ENCODE data around the gene PTPN18.
"Not testable (repeated sequence)": the region's sequence is repeated elsewhere in the genome, so short reads cannot be mapped to it uniquely, and the experiment has no call there.

Gene PTPN18

GRCh38 chr2:130382313-130382917 lies 26.6 kb downstream of the PTPN18 start:
- DNase-seq (ENCODE audit: low read depth), result no peak

DNA sequence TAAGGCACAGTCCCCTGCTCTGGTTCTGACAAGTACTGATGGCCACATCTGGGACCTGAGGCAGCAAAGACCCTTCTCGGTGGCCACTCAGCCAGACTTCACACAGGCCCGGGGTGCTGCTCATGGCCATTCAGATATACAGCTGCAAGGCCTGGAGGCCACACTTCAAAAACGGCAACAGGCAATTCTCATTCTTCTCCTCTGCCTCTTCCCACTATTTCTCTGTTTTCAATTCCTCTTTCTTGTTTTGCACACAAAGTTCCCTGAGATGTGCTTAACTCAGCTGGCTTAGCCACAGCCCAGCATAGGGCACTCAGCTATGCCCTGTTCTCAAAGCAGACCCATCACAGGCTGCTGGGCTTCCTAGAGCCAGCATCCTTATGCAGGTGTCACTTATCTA lies 29.9 kb downstream of the PTPN18 start:
- DNase-seq (ENCODE audit: low read depth), result no peak

- no peak for DNase-seq (ENCODE audit: low read depth)
These were observed 31.2 kb downstream of the PTPN18 start for GRCh38 chr2:130387071-130387400.

DNA sequence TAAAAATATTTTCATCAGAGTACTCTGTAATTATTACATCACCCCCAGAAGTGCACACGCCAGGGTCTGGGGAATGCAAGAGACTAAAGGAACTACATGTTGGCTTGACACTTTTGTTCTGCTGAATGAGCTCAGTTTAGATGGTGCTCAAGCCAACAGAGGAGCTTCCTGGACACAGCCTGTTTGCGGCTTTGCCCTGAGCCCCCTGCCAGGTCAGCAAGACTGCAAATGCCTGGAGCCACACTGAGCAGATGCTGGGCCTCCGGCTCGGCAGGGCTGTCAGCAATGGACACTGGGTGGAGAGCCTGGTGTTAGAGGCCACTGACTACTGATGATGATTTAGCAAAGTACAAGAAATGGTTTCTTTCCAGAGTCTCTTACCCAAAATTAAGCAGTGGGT lies 31.9 kb downstream of the PTPN18 start:
- DNase-seq (ENCODE audit: low read depth), result no peak

DNA sequence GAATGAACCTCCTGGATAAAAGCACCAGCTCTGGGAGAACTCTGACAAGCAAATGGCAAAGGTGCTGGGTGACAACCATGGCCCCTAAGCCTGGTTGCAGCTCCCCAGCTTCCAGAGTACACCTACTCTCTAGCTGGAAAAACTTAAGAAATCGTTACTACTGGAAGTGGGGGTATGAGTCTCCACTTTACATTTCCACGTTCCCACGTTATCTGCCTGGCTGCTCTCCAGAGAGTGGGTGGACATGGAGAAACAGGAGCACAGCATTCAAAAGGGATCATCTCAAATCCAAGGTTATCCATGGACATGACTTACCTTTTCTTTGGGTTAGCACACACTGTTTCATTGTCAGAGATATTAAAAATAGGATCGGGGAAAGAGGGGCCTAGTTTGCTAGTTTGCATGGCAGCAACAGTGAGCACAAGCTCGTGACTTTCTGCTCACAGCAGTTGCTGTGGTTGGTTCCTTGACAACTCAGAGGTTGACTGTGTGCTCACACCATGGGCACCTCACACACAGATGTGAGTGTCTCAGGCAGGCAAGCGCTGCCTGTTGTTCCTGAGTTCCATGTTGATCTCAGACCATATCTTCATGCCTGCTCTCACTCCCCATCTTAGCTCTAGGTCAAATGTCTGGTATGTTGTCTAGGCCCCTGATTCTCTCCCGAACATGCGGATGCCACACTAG lies 32.5 kb downstream of the PTPN18 start:
- no peak for DNase-seq (ENCODE audit: low read depth)

DNA sequence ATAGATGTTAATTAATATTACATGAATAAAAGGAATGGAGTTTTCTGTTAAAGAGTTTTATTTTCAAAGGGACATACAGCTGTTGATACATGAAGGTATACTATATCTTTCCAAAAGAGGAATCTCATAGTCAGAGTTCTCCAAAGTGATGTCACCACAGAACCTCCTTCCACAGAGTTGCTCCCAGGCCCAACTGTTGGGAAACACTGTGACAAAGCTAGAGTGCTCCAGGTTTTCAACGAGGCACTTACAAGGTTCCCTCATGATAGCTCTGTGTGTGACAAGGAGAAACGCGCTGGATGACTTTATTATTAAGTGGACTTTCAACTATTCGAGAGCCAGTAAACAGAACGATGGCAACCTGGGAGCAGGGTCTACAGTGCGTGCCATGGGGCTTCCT lies 33.5 kb downstream of the PTPN18 start:
- no peak for DNase-seq (ENCODE audit: low read depth)

GRCh38 chr2:130389783-130390182 lies 33.9 kb downstream of the PTPN18 start:
- DNase-seq (ENCODE audit: low read depth), result no peak

DNA sequence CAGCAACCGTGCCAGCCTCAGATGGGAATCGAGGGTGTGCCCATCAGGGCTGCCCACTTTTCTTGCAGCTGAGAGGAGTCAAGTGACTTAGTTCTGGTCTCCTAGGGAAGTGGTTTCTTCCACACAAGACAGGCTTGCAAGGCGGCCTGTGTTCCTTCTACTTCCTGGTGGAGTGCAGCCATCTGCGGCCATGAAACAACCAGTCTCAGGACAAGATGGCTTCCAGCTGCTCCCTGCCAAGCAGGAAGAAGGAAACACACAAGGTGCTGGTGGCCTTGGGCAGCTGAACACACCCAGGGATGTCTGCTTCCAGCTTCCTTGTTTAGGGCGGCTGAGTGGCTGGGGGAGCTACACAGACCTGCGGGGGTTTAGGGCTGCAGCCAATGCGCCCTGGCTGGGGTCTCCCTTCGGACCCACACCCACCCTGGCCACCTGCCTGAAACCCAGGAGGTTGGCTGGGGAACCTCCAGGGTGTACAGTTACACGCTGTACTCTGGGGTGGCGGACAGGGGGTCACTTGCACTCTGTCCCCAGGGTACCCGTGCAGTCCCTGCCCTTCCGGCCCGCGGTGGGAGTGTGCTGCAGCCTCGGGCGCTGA lies 34.7 kb downstream of the PTPN18 start:
- no peak for DNase-seq (ENCODE audit: low read depth)

DNA sequence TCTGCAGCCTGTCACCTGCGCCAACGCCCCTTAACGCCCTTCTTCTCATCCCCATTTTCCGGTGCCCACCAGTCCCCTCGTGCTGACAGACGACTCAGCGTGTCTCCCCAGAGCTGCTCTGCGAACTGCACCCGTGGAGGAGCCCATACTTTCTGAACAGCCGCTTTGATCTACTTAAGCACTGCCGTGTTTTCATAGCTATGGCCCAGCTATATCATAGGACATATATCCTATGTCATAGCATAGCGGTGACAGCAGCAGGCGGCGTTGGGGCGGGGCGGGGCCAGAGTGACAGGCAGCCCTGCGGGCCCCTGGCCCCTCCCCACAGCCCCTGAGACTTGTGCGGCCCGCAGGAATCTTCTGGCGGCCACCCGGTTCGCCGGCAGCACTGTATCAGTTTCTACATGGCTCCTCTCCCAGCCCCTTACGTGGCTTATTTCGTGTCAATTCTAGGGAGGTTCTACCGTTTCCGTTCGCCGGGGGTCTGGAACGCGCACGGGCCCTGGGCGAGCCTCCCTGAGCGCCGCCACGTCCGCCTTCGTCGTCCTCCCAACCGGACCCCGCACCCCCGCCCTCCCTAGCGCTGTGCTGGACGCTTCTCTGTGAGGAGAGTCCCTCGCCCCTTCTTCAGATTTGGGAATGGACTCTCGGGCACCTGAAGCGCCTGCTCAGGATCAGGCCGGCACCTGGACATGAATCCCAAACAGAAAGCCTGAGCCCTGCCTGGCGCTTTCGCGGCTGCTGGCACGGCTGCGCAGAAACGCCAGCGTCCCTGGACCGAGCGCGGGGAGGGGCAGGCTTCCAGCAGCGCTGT lies 35.4 kb downstream of the PTPN18 start:
- no peak for DNase-seq (ENCODE audit: low read depth)

DNA sequence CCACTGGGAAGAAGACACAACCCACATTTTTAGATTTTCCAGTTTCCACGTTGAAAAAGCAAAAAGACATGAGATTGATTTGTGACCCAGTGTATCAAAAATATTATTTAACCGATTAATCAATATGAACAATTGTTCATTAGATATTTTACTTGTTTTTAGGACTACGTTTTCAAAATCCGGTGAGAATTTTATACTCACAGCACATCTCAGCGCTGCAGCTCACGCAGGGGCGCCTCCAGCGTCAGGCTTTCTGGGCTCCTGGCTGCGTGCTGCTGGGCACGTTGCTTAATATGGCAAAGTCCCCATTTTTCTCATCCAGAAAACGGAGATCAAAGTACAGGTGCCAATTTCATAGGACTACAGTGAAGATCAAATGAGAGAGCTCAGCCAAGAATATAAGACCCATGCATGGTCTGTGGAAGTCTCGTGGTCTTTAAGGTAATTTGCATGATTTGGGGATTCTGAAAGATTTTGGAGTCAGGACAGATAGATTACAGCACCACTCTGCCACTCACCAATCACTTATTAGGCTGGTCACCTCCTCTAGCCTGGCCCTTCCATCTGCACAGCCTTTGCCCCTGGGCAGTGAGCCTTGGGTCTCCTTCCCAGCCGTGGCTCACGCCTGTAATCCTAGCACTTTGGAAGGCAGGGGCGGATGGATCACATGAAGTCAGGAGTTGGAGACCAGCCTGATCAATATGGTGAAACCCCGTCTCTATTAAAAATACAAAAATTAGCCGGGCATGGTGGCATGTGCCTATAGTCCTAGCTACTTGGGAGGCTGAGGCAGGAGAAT lies 36.2 kb downstream of the PTPN18 start:
- no peak for DNase-seq (ENCODE audit: low read depth)

- no peak for DNase-seq (ENCODE audit: low read depth)
These were observed 37.6 kb downstream of the PTPN18 start for GRCh38 chr2:130393318-130393910.

DNA sequence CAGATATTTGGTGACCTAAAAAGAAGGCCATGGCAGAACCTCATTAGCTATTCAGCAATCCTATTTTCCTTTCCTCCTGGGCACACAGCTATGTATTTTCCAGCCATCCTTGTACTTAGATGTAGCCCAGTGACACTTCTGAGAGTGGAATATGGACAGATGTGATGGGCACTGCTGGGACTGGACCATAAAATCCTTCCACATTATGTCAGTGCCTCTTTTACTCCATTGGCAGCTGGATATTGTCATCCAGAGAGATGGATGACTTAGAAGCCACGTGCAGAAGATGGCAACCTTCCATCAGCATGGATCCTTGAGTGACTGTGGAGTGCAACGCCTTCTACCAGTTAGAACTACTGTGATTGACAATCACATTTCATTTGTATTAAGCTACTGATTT lies 50.4 kb downstream of the PTPN18 start:
- DNase-seq (ENCODE audit: low read depth), result not testable (repeated sequence)

DNA sequence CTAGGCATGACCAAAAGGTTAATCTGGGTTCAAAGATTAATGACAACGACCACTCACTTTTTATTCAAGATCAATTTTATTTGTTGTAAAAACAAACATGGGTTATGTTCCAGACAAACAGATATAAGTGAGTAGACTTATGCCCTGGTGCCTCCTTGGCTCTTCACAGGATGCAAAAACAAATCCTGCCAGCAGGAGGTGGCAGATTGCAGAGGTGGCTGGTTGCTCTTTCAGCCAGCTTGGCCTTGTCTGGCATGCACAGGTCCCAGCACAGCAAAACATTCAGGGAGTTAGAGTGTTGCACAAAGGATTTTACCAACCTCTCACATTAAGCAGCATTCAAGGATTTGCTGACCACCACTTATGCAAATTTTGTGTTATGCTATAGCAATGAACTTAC lies 60.8 kb downstream of the PTPN18 start:
- DNase-seq (ENCODE audit: low read depth), result not testable (repeated sequence)

- not testable (repeated sequence) for DNase-seq (ENCODE audit: low read depth)
These were observed 63.0 kb downstream of the PTPN18 start for GRCh38 chr2:130418845-130419244.

Measured in stimulated activated CD8-positive, alpha-beta memory T cell treated with anti-CD3 and anti-CD28 coated beads, Interleukin-15, amount 100 ng/mL, for 24 hours (primary cell).